ENCODE measurements around the gene RHOC.
A peak's percentile ranks its signal among the peaks of the same experiment; 100 is the strongest.

- TF ChIP-seq POLR2AphosphoS5 (IDR thresholded peaks at IDR 0.05; ENCODE audit: low read depth, low read length) = no peak
- TF ChIP-seq TAF1 (IDR thresholded peaks at IDR 0.05; ENCODE audit: low read depth, low read length) = 0 out of 2 replicates have a peak, but pooled peaks have one; percentile 16
- TF ChIP-seq POLR2A (IDR thresholded peaks at IDR 0.05; ENCODE audit: low read depth, low read length) = no peak
These were observed 484 bp upstream of the RHOC start for GRCh38 chr1:112707221-112708001.
